ENCODE data around the gene MAD1L1.

The MAD1L1 gene

DNA sequence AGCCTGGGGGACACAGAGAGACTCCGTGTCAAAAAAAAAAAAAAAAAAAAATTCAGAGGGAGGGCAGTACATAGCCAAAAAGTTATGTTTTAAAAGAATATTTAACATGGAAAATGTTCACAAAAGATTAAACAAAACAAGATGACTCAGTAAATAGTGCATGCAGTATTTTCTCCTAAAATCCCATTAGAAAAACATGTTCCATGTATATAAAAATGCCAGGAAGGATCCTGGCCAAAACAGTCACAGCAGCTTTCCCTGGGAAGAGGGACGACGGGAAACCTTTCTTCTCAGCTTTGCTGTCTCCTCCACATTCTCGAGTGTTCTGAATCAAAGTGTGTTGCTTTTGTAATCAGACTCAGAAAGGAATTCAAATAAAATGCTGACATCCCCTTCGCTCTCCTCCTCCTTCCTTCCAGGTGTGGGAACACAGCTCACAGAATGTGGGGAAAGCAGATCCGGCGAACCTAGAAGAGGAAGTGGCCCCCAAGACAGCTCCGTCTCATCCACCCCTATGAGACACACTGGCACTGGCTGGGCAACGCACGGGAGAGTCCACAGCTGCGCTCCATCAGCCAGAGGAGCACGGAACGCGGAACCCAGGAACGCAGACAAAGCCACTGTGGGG lies 139.4 kb downstream of the MAD1L1 start:
- peaks cover 4% of the 10 kb centered on the region for H3K4me1 ChIP-seq (ENCODE audit: control insufficient read depth, insufficient read depth, low read depth, low read length)
- H2AFZ ChIP-seq (ENCODE audit: low read depth, low read length), result no peak overlapping the region
- no peak overlapping the region for H3K27ac ChIP-seq (ENCODE audit: low read length, poor library complexity, severe bottlenecking)
- no peak overlapping the region for H3K23ac ChIP-seq (ENCODE audit: low read length in 2 of 2)
- H3K9ac ChIP-seq (ENCODE audit: low read length), result no peak overlapping the region
- no peak overlapping the region for H2BK5ac ChIP-seq (ENCODE audit: low read depth, low read length, poor library complexity, severe bottlenecking)
- no peak overlapping the region for H3K18ac ChIP-seq (ENCODE audit: low read depth in 1 of 2, low read length in 2 of 2)
- H4K91ac ChIP-seq (ENCODE audit: low read length), result no peak overlapping the region
- H2AK5ac ChIP-seq (ENCODE audit: low read length, severe bottlenecking), result no peak overlapping the region
- H3K4me2 ChIP-seq (ENCODE audit: low read length, poor library complexity, severe bottlenecking), result no peak overlapping the region
- no peak overlapping the region for H3K4ac ChIP-seq (ENCODE audit: low read depth in 1 of 2, low read length in 2 of 2)
- H2BK15ac ChIP-seq (ENCODE audit: low read depth, poor library complexity, severe bottlenecking), result no peak overlapping the region
- H3K79me1 ChIP-seq (replicated peaks; ENCODE audit: low read length, poor library complexity, severe bottlenecking), result peaks cover 21% of the 10 kb centered on the region
- H3K14ac ChIP-seq (ENCODE audit: low read length in 2 of 2), result no peak overlapping the region
- 97% methylated on average over 15 of the region's 15 CpGs for WGBS
- H2BK12ac ChIP-seq (ENCODE audit: low read length in 2 of 2), result no peak overlapping the region
- no peaks in the 10 kb centered on the region for H3K27me3 ChIP-seq (ENCODE audit: control insufficient read depth in 1 of 2, insufficient read depth in 1 of 2, low read length in 2 of 2)
- H3K4me3 ChIP-seq (ENCODE audit: insufficient read depth in 1 of 2, low read depth in 1 of 2, low read length in 2 of 2), result no peak overlapping the region
- no peak overlapping the region for H4K8ac ChIP-seq (ENCODE audit: low read length)
- H3K9me3 ChIP-seq (ENCODE audit: control insufficient read depth, low read length), result no peaks in the 10 kb centered on the region
- DNase-seq, result no peak
- H3K36me3 ChIP-seq (ENCODE audit: control insufficient read depth in 1 of 2, insufficient read depth in 2 of 2, low read depth in 1 of 2, low read length in 2 of 2), result peaks cover 2 to 35% of the 10 kb centered on the region in 2 experiments
- H2BK120ac ChIP-seq (ENCODE audit: low read depth, low read length), result no peak overlapping the region

DNA sequence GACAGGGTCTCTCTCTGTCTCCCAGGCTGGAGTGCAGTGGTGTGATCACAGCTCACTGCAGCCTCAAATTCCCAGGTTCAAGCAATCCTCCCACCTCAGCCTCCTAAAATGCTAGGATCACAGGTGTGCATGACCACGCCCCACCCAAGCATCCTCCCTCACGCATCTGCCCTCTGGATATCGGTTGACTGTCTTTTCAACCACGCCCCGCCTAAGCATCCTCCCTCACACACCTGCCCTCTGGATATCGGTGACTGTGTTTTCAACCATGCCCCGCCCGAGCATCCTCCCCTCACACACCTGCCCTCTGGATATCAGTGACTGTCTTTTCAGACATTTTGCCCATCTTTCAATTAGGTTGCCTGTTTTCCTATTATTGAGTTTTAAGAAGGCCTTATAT lies 140.5 kb downstream of the MAD1L1 start:
- no peak overlapping the region for H3K27ac ChIP-seq (ENCODE audit: low read length, poor library complexity, severe bottlenecking)
- no peak overlapping the region for H2AFZ ChIP-seq (ENCODE audit: low read depth, low read length)
- H3K79me1 ChIP-seq (replicated peaks; ENCODE audit: low read length, poor library complexity, severe bottlenecking), result peaks cover 21% of the 10 kb centered on the region
- peaks cover 4% of the 10 kb centered on the region for H3K4me1 ChIP-seq (ENCODE audit: control insufficient read depth, insufficient read depth, low read depth, low read length)
- no peak overlapping the region for H3K18ac ChIP-seq (ENCODE audit: low read depth in 1 of 2, low read length in 2 of 2)
- no peak for DNase-seq
- no peak overlapping the region for H2BK120ac ChIP-seq (ENCODE audit: low read depth, low read length)
- no peak overlapping the region for H3K14ac ChIP-seq (ENCODE audit: low read length in 2 of 2)
- H2BK12ac ChIP-seq (ENCODE audit: low read length in 2 of 2), result no peak overlapping the region
- H2AK5ac ChIP-seq (ENCODE audit: low read length, severe bottlenecking), result no peak overlapping the region
- no peak overlapping the region for H3K9ac ChIP-seq (ENCODE audit: low read length)
- H3K36me3 ChIP-seq (ENCODE audit: control insufficient read depth in 1 of 2, insufficient read depth in 2 of 2, low read depth in 1 of 2, low read length in 2 of 2), result peaks cover 2 to 34% of the 10 kb centered on the region in 2 experiments
- 95% methylated on average over 6 of the region's 8 CpGs for WGBS
- no peak overlapping the region for H3K4me3 ChIP-seq (ENCODE audit: insufficient read depth in 1 of 2, low read depth in 1 of 2, low read length in 2 of 2)
- H3K9me3 ChIP-seq (ENCODE audit: control insufficient read depth, low read length), result no peaks in the 10 kb centered on the region
- no peak overlapping the region for H2BK5ac ChIP-seq (ENCODE audit: low read depth, low read length, poor library complexity, severe bottlenecking)
- H2BK15ac ChIP-seq (ENCODE audit: low read depth, poor library complexity, severe bottlenecking), result no peak overlapping the region
- H3K23ac ChIP-seq (ENCODE audit: low read length in 2 of 2), result no peak overlapping the region
- H4K8ac ChIP-seq (ENCODE audit: low read length), result no peak overlapping the region
- no peak overlapping the region for H3K4me2 ChIP-seq (ENCODE audit: low read length, poor library complexity, severe bottlenecking)
- H3K4ac ChIP-seq (ENCODE audit: low read depth in 1 of 2, low read length in 2 of 2), result no peak overlapping the region
- no peak overlapping the region for H4K91ac ChIP-seq (ENCODE audit: low read length)
- H3K27me3 ChIP-seq (ENCODE audit: control insufficient read depth in 1 of 2, insufficient read depth in 1 of 2, low read length in 2 of 2), result no peaks in the 10 kb centered on the region

DNA sequence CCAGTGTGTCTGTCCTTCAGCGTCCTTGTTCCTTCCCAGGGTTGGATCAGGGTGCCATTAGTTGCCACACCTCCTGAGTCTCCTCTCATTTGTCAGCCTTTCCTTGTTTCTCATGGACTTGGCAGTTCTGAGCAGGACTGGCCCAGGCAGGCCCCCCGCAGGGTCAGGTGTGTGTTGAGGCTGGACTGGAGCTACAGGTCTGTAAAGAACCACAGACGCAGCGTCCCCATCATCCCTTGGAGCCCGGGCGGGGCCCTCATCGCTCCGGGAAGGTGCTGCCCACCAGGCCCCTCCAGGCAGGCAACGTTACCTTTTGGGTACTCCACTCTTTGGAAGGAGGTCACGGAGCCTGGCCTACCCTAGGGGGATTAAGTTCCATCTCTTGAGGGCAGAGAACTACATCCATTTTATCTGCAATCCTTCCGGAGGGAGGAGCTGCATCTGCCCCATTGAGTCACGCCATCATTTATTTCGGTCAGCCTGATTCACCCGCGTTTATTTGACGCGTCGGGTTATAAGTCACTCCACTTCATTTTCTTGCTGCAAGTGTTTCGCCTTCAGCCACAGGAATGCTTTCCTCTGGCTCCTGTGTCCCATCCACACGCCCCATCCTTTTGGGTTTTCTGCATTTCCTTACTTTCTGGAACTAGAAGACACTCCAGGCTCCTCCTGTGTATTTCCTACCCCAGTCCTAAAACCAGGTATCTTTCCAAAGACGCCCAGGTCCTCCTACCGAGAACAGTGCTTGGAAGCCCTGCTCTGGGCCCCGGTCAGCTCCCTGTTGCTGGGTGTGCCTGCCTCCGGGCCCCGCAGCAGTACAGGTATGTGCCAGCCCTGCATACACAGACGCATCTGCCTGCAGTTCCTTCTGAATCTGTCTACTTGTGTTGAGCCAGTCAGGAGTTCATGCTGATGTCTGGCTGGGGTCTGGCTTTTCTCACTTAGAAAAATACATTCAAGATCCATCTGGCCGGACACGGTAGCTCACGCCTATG lies 141.9 kb downstream of the MAD1L1 start:
- Histone ChIP-seq H2AFZ (ENCODE audit: low read depth, low read length) (no peak overlapping the region), H3K27ac (ENCODE audit: low read length, poor library complexity, severe bottlenecking) (no peak overlapping the region), H3K4ac (ENCODE audit: low read depth in 1 of 2, low read length in 2 of 2) (no peak overlapping the region), H4K91ac (ENCODE audit: low read length) (no peak overlapping the region), H3K9me3 (ENCODE audit: control insufficient read depth, low read length) (no peaks in the 10 kb centered on the region), H3K36me3 (ENCODE audit: control insufficient read depth in 1 of 2, insufficient read depth in 2 of 2, low read depth in 1 of 2, low read length in 2 of 2) (peaks cover 2 to 34% of the 10 kb centered on the region in 2 experiments), H3K14ac (ENCODE audit: low read length in 2 of 2) (no peak overlapping the region), H3K27me3 (ENCODE audit: control insufficient read depth in 1 of 2, insufficient read depth in 1 of 2, low read length in 2 of 2) (no peaks in the 10 kb centered on the region), H3K23ac (ENCODE audit: low read length in 2 of 2) (no peak overlapping the region), H3K79me1 (replicated peaks; ENCODE audit: low read length, poor library complexity, severe bottlenecking) (peaks cover 10% of the 10 kb centered on the region), H2AK5ac (ENCODE audit: low read length, severe bottlenecking) (no peak overlapping the region), H4K8ac (ENCODE audit: low read length) (no peak overlapping the region), H2BK120ac (ENCODE audit: low read depth, low read length) (no peak overlapping the region), H3K9ac (ENCODE audit: low read length) (no peak overlapping the region), H3K4me1 (ENCODE audit: control insufficient read depth, insufficient read depth, low read depth, low read length) (peaks cover 4% of the 10 kb centered on the region), H2BK15ac (ENCODE audit: low read depth, poor library complexity, severe bottlenecking) (no peak overlapping the region), H3K4me3 (ENCODE audit: insufficient read depth in 1 of 2, low read depth in 1 of 2, low read length in 2 of 2) (no peak overlapping the region), H2BK5ac (ENCODE audit: low read depth, low read length, poor library complexity, severe bottlenecking) (no peak overlapping the region), H2BK12ac (ENCODE audit: low read length in 2 of 2) (no peak overlapping the region), H3K4me2 (ENCODE audit: low read length, poor library complexity, severe bottlenecking) (no peak overlapping the region), H3K18ac (ENCODE audit: low read depth in 1 of 2, low read length in 2 of 2) (no peak overlapping the region)
- no peak for DNase-seq
- 94% methylated on average over 29 of the region's 29 CpGs for WGBS

DNA sequence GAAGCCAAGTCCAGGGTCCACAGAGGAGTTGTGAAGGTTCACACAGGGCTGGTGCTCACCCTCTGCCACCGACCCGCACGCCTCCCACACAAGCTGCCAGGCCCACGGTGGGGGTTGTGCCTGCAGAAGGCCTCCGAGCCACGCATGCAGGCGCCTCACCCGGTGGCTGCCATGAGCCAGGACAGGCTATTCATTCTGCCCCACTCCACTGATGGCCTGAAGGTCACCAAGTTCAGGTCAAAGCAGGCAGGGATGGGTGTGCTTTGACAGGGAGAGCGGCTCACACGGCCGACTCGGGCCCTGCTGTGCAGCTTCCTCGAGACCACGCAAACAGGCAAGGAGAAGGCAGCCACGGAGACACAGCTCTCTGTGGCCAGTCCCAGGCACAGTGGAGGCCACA lies 143.9 kb downstream of the MAD1L1 start:
- Histone ChIP-seq H2BK5ac (ENCODE audit: low read depth, low read length, poor library complexity, severe bottlenecking) (no peak overlapping the region), H3K27me3 (ENCODE audit: control insufficient read depth in 1 of 2, insufficient read depth in 1 of 2, low read length in 2 of 2) (no peaks in the 10 kb centered on the region), H3K14ac (ENCODE audit: low read length in 2 of 2) (no peak overlapping the region), H2BK15ac (ENCODE audit: low read depth, poor library complexity, severe bottlenecking) (no peak overlapping the region), H3K27ac (ENCODE audit: low read length, poor library complexity, severe bottlenecking) (no peak overlapping the region), H3K4me2 (ENCODE audit: low read length, poor library complexity, severe bottlenecking) (no peak overlapping the region), H3K4me3 (ENCODE audit: insufficient read depth in 1 of 2, low read depth in 1 of 2, low read length in 2 of 2) (no peak overlapping the region), H3K4ac (ENCODE audit: low read depth in 1 of 2, low read length in 2 of 2) (no peak overlapping the region), H2BK12ac (ENCODE audit: low read length in 2 of 2) (no peak overlapping the region), H4K8ac (ENCODE audit: low read length) (no peak overlapping the region), H2BK120ac (ENCODE audit: low read depth, low read length) (no peak overlapping the region), H2AFZ (ENCODE audit: low read depth, low read length) (no peak overlapping the region), H3K23ac (ENCODE audit: low read length in 2 of 2) (no peak overlapping the region), H3K36me3 (ENCODE audit: control insufficient read depth in 1 of 2, insufficient read depth in 2 of 2, low read depth in 1 of 2, low read length in 2 of 2) (peaks cover 8 to 34% of the 10 kb centered on the region in 2 experiments), H3K4me1 (ENCODE audit: control insufficient read depth, insufficient read depth, low read depth, low read length) (peaks cover 5% of the 10 kb centered on the region), H2AK5ac (ENCODE audit: low read length, severe bottlenecking) (no peak overlapping the region), H3K18ac (ENCODE audit: low read depth in 1 of 2, low read length in 2 of 2) (no peak overlapping the region), H3K79me1 (replicated peaks; ENCODE audit: low read length, poor library complexity, severe bottlenecking) (no peaks in the 10 kb centered on the region), H3K9me3 (ENCODE audit: control insufficient read depth, low read length) (no peaks in the 10 kb centered on the region), H3K9ac (ENCODE audit: low read length) (no peak overlapping the region), H4K91ac (ENCODE audit: low read length) (peak overlapping the region; percentile 14)
- DNase-seq, result no peak
- WGBS, result 97% methylated on average over 15 of the region's 15 CpGs

Measured in mesenchymal stem cell (in vitro differentiated cells and primary cell).